Skeletal muscle tissue (tissue), 4 donors: ENCODE measurements around the gene TJP3. TPM values are rescaled to one million over a fixed set of nuclear protein-coding genes. Genes with fewer than 3 reads are reported as not detected.
A peak's percentile ranks its signal among the peaks of the same experiment; 100 is the strongest.

Experiments
- H3K27ac ChIP-seq: one replicate; pipeline ENCODE4 v1.7.0; 2013; ENCODE audit warnings: mild to moderate bottlenecking, low read depth, low read length, inconsistent platforms
- H3K27me3 ChIP-seq, 3 donors: one replicate each; pipeline ENCODE4 v1.7.0; 2013; ENCODE audit warnings: low read length in 3 of 3; ENCODE audit not compliant: control insufficient read depth in 3 of 3, insufficient read depth in 3 of 3
- H3K36me3 ChIP-seq, 3 donors: one replicate each; pipeline ENCODE4 v1.7.0; 2013; ENCODE audit warnings: low read length in 3 of 3; ENCODE audit not compliant: control insufficient read depth in 3 of 3, insufficient read depth in 3 of 3
- H3K4me1 ChIP-seq, 3 donors: one replicate each; pipeline ENCODE4 v1.7.0; 2013; ENCODE audit warnings: low read length in 3 of 3, mild to moderate bottlenecking in 3 of 3; ENCODE audit not compliant: control insufficient read depth in 3 of 3, insufficient read depth in 3 of 3
- H3K4me3 ChIP-seq, 3 donors: one replicate each; pipeline ENCODE4 v1.7.0; 2013; ENCODE audit warnings: low read length in 3 of 3
- H3K9ac ChIP-seq, 3 donors: one replicate each; pipeline ENCODE4 v1.7.0; 2013; ENCODE audit warnings: low read length in 3 of 3, mild to moderate bottlenecking in 3 of 3, moderate library complexity in 2 of 3, low read depth in 1 of 3
- H3K9me3 ChIP-seq, 3 donors: one replicate each; pipeline ENCODE4 v1.7.0; 2013; ENCODE audit warnings: low read length in 3 of 3; ENCODE audit not compliant: control insufficient read depth in 3 of 3
- total RNA-seq: library from RNA; depleted of rRNA; stranded (reverse); fragments of >200 nt; gene quantifications from one replicate; pipeline ENCODE4 v1.2.3, GENCODE V29; 2014
- donor health status: Osteomylitis.

Gene TJP3
- total RNA-seq, 1 donor from 2014 or later, result not detected

- H3K4me1 ChIP-seq, result peaks cover 15 to 24% (median 24%) of the 10 kb centered on the region in 3 donors
- H3K36me3 ChIP-seq, result no peaks in the 10 kb centered on the region
- no peaks in the 10 kb centered on the region for H3K9me3 ChIP-seq
- peak overlapping the region in 1 of 3 donors; percentile 45 for H3K9ac ChIP-seq
- H3K27me3 ChIP-seq, result no peaks in the 10 kb centered on the region
- no peak overlapping the region for H3K4me3 ChIP-seq
- H3K27ac ChIP-seq, result no peak overlapping the region
Measured at GRCh38 chr19:3697671-3698385, 10.4 kb upstream of the TJP3 start.

- peak overlapping the region in 1 of 3 donors; percentile 45 for H3K9ac ChIP-seq
- H3K27ac ChIP-seq, result no peak overlapping the region
Measured at GRCh38 chr19:3698386-3698950, 9.7 kb upstream of the TJP3 start.

GRCh38 chr19:3698974-3699740 is 9.0 kb upstream of the TJP3 start:
- Histone ChIP-seq H3K27me3 (no peaks in the 10 kb centered on the region), H3K27ac (peak overlapping the region; percentile 71), H3K36me3 (no peaks in the 10 kb centered on the region), H3K4me3 (peak overlapping the region; percentile 67 to 83 (median 76)), H3K9ac (peak overlapping the region; percentile 69 to 90 (median 83)), H3K9me3 (no peaks in the 10 kb centered on the region), H3K4me1 (peaks cover 15 to 24% (median 23%) of the 10 kb centered on the region in 3 donors)

More at GRCh38 chr19:3698386-3698950, 9.7 kb upstream of the TJP3 start:
- no peaks in the 10 kb centered on the region for H3K9me3 ChIP-seq
- H3K27me3 ChIP-seq, result no peaks in the 10 kb centered on the region
- peak overlapping the region in 1 of 3 donors; percentile 41 for H3K4me3 ChIP-seq
- H3K4me1 ChIP-seq, result peaks cover 15 to 24% (median 23%) of the 10 kb centered on the region in 3 donors
- H3K36me3 ChIP-seq, result no peaks in the 10 kb centered on the region

GRCh38 chr19:3699741-3700241 is 8.4 kb upstream of the TJP3 start:
- Histone ChIP-seq H3K4me1 (peaks cover 15 to 24% (median 23%) of the 10 kb centered on the region in 3 donors), H3K36me3 (no peaks in the 10 kb centered on the region), H3K9me3 (no peaks in the 10 kb centered on the region), H3K4me3 (peak overlapping the region; percentile 67 to 83 (median 76)), H3K9ac (peak overlapping the region; percentile 69 to 90 (median 83)), H3K27ac (peak overlapping the region; percentile 71), H3K27me3 (peaks cover 0 to 2% (median 0%) of the 10 kb centered on the region in 3 donors)

- Histone ChIP-seq H3K36me3 (no peaks in the 10 kb centered on the region), H3K27me3 (peaks cover 0 to 3% (median 0%) of the 10 kb centered on the region in 3 donors), H3K9ac (peak within 1 kb of the TSS; percentile 69 to 90 (median 83)), H3K4me3 (peak within 1 kb of the TSS; percentile 67 to 83 (median 76)), H3K9me3 (no peaks in the 10 kb centered on the region), H3K4me1 (peaks cover 15 to 24% (median 23%) of the 10 kb centered on the region in 3 donors), H3K27ac (peak within 1 kb of the TSS; percentile 71)
Measured at GRCh38 chr19:3700242-3701032, 7.7 kb upstream of the TJP3 start, which contains the start of gene PIP5K1C. Gene PIP5K1C, minus strand, starts transcription at chr19:3700468. Its CDS starts 78 bp downstream, at chr19:3700390.

- Histone ChIP-seq H3K9ac (no peak overlapping the region), H3K4me3 (no peak overlapping the region), H3K27me3 (peaks cover 0 to 3% (median 0%) of the 10 kb centered on the region in 3 donors), H3K27ac (no peak overlapping the region), H3K36me3 (no peaks in the 10 kb centered on the region), H3K4me1 (peaks cover 15 to 24% (median 23%) of the 10 kb centered on the region in 3 donors), H3K9me3 (no peaks in the 10 kb centered on the region)
Measured at GRCh38 chr19:3701200-3701599, 7.0 kb upstream of the TJP3 start.

- H3K36me3 ChIP-seq, result no peaks in the 10 kb centered on the region
- H3K4me1 ChIP-seq, result peaks cover 4 to 17% (median 13%) of the 10 kb centered on the region in 3 donors
- H3K27ac ChIP-seq, result no peak overlapping the region
- peak overlapping the region in 2 of 3 donors; percentile 12 to 68 for H3K9ac ChIP-seq
- peak overlapping the region in 1 of 3 donors; percentile 54 for H3K4me3 ChIP-seq
- no peaks in the 10 kb centered on the region for H3K9me3 ChIP-seq
- H3K27me3 ChIP-seq, result peaks cover 3 to 17% (median 5%) of the 10 kb centered on the region in 3 donors
Measured at GRCh38 chr19:3707868-3708206, 347 bp upstream of the TJP3 start.

- Histone ChIP-seq H3K36me3 (no peaks in the 10 kb centered on the region), H3K27ac (no peak overlapping the region)
Measured at GRCh38 chr19:3710265-3710812, 2.2 kb downstream of the TJP3 start.

More at GRCh38 chr19:3710265-3710812, 2.2 kb downstream of the TJP3 start:
- Histone ChIP-seq H3K27me3 (peaks cover 0 to 18% (median 5%) of the 10 kb centered on the region in 3 donors), H3K4me1 (peaks cover 4 to 23% (median 13%) of the 10 kb centered on the region in 3 donors), H3K9ac (no peak overlapping the region), H3K9me3 (no peaks in the 10 kb centered on the region), H3K4me3 (no peak overlapping the region)
